Neural cell (in vitro differentiated cells): ENCODE measurements around the gene ZBTB17.

Source experiments
- CTCF ChIP-seq: fragments of 450-650 bp; IDR thresholded peaks from 2 replicates; pipeline ENCODE4 v1.5.1; 2014; ENCODE audit warnings: antibody characterized with exemption, mild to moderate bottlenecking, moderate library complexity; ENCODE audit not compliant: poor library complexity, severe bottlenecking
- MXI1 ChIP-seq: fragments of 450-650 bp; conservative IDR thresholded peaks from 2 replicates; pipeline ENCODE4 v1.6.1; 2014; ENCODE audit warnings: antibody characterized with exemption, mild to moderate bottlenecking; ENCODE audit not compliant: poor library complexity, severe bottlenecking
- POLR2AphosphoS5 ChIP-seq: IDR thresholded peaks from 2 replicates; pipeline ENCODE4 v1.6.1; 2012
- SMC3 ChIP-seq: fragments of 450-650 bp; conservative IDR thresholded peaks from 2 replicates; pipeline ENCODE4 v1.6.1; 2014; ENCODE audit warnings: antibody characterized with exemption, mild to moderate bottlenecking, moderate library complexity; ENCODE audit not compliant: poor library complexity

- no peak for TF ChIP-seq MXI1
- TF ChIP-seq POLR2AphosphoS5: no peak
- TF ChIP-seq CTCF: no peak
- TF ChIP-seq SMC3: no peak
Measured at GRCh38 chr1:15945011-15945831, 30.7 kb downstream of the ZBTB17 start.
